ENCODE data around the gene GLYATL2. TPM values are rescaled to one million over a fixed set of nuclear protein-coding genes. Genes with fewer than 3 reads are reported as not detected.
A peak's percentile ranks its signal among the peaks of the same experiment; 100 is the strongest.

GLYATL2 gene
- total RNA-seq (2022) = not detected in 2 replicates
- Bru-seq, nascent RNA = percentile 12 among the genes with signal in this experiment
- percentile 7 among the genes with signal in this experiment for BruChase-seq, experiment 1, labeled RNA remaining after a 6-hour chase
- percentile 8 among the genes with signal in this experiment for BruChase-seq, experiment 2, labeled RNA remaining after a 2-hour chase
- long read RNA-seq = 0 reads

GRCh38 chr11:58844361-58845005 is at the start of gene GLYATL2:
Gene GLYATL2, minus strand, starts transcription at chr11:58844704. Its CDS starts 5,092 bp downstream, at chr11:58839612.
- Mint-ChIP-seq H3K4me1 (ENCODE audit: insufficient read depth, unreplicated experiment) (no peaks in the 10 kb centered on the region), H3K36me3 (ENCODE audit: insufficient read depth, unreplicated experiment) (peaks cover 4% of the 10 kb centered on the region), H3K4me3 (ENCODE audit: unreplicated experiment) (no peak within 1 kb of the TSS), H3K9me3 (ENCODE audit: unreplicated experiment) (no peaks in the 10 kb centered on the region), H3K27ac (ENCODE audit: low read depth, unreplicated experiment) (no peak within 1 kb of the TSS), H3K27me3 (ENCODE audit: insufficient read depth, unreplicated experiment) (no peaks in the 10 kb centered on the region)
- no peak for DNase-seq (ENCODE audit: unreplicated experiment)
- no TSS peak for BruUV-seq (replicated peaks)
- intact Hi-C loops (cut with micrococcal nuclease) = no loop called here
- POLR2A ChIA-PET = interaction anchor here (1.7 kb wide), 1 partner anchor 14 kb away, joined by 3 read pairs; no protein-coding TSS in a partner anchor
- CTCF ChIA-PET = interaction anchor here (1.0 kb wide), 1 partner anchor 291 kb away, joined by 3 read pairs; no protein-coding TSS in a partner anchor
- TF ChIP-seq CTCF (IDR thresholded peaks at IDR 0.05; ENCODE audit: unreplicated experiment) = no peak

GRCh38 chr11:58893899-58894298 is 49.4 kb upstream of the GLYATL2 start:
- Mint-ChIP-seq H3K9me3 (ENCODE audit: unreplicated experiment) (no peaks in the 10 kb centered on the region), H3K4me1 (ENCODE audit: insufficient read depth, unreplicated experiment) (no peaks in the 10 kb centered on the region), H3K27me3 (ENCODE audit: insufficient read depth, unreplicated experiment) (no peaks in the 10 kb centered on the region), H3K4me3 (ENCODE audit: unreplicated experiment) (no peak overlapping the region), H3K27ac (ENCODE audit: low read depth, unreplicated experiment) (no peak overlapping the region), H3K36me3 (ENCODE audit: insufficient read depth, unreplicated experiment) (no peaks in the 10 kb centered on the region)
- no peak for TF ChIP-seq CTCF (IDR thresholded peaks at IDR 0.05; ENCODE audit: unreplicated experiment)
- intact Hi-C loops (cut with micrococcal nuclease) = no loop called here
- ChIA-PET POLR2A (interaction anchor here (0.7 kb wide), 1 partner anchor 16 kb away, joined by 3 read pairs; no protein-coding TSS in a partner anchor), CTCF (no interaction called here)
- no TSS peak for BruUV-seq (replicated peaks)
- no peak for DNase-seq (ENCODE audit: unreplicated experiment)

GRCh38 chr11:58888579-58888978 is 44.1 kb upstream of the GLYATL2 start:
- Mint-ChIP-seq H3K4me1 (ENCODE audit: insufficient read depth, unreplicated experiment) (no peaks in the 10 kb centered on the region), H3K4me3 (ENCODE audit: unreplicated experiment) (no peak overlapping the region), H3K27ac (ENCODE audit: low read depth, unreplicated experiment) (no peak overlapping the region), H3K36me3 (ENCODE audit: insufficient read depth, unreplicated experiment) (no peaks in the 10 kb centered on the region), H3K9me3 (ENCODE audit: unreplicated experiment) (no peaks in the 10 kb centered on the region), H3K27me3 (ENCODE audit: insufficient read depth, unreplicated experiment) (no peaks in the 10 kb centered on the region)
- BruUV-seq (replicated peaks) = no TSS peak
- ChIA-PET POLR2A (no interaction called here), CTCF (no interaction called here)
- intact Hi-C loops (cut with micrococcal nuclease) = no loop called here
- no peak for TF ChIP-seq CTCF (IDR thresholded peaks at IDR 0.05; ENCODE audit: unreplicated experiment)
- peak; percentile 16 for DNase-seq (ENCODE audit: unreplicated experiment)

GRCh38 chr11:58887452-58887851 is 42.9 kb upstream of the GLYATL2 start:
- H3K4me3 Mint-ChIP-seq (ENCODE audit: unreplicated experiment) = no peak overlapping the region
- TF ChIP-seq CTCF (IDR thresholded peaks at IDR 0.05; ENCODE audit: unreplicated experiment) = no peak
- H3K4me1 Mint-ChIP-seq (ENCODE audit: insufficient read depth, unreplicated experiment) = no peaks in the 10 kb centered on the region
- no peaks in the 10 kb centered on the region for H3K9me3 Mint-ChIP-seq (ENCODE audit: unreplicated experiment)
- BruUV-seq (replicated peaks) = no TSS peak
- intact Hi-C loops (cut with micrococcal nuclease) = no loop called here
- H3K27me3 Mint-ChIP-seq (ENCODE audit: insufficient read depth, unreplicated experiment) = no peaks in the 10 kb centered on the region
- no peaks in the 10 kb centered on the region for H3K36me3 Mint-ChIP-seq (ENCODE audit: insufficient read depth, unreplicated experiment)
- no peak for DNase-seq (ENCODE audit: unreplicated experiment)
- ChIA-PET CTCF (no interaction called here), POLR2A (no interaction called here)
- no peak overlapping the region for H3K27ac Mint-ChIP-seq (ENCODE audit: low read depth, unreplicated experiment)
